ENCODE results near the gene IFIT2. TPM values are rescaled to one million over a fixed set of nuclear protein-coding genes. Genes with fewer than 3 reads are reported as not detected.
A peak's percentile ranks its signal among the peaks of the same experiment; 100 is the strongest.
"Not testable (repeated sequence)": the region's sequence is repeated elsewhere in the genome, so short reads cannot be mapped to it uniquely, and the experiment has no call there.

IFIT2 gene
- total RNA-seq, 1 donor from 2014 or later: 3.3 TPM

GRCh38 chr10:89279421-89279869 is 22.4 kb upstream of the IFIT2 start:
- FAIRE-seq (no peak), DNase-seq (ENCODE audit: low spot score in 2 of 2) (no peak)

- DNase-seq (ENCODE audit: low spot score in 2 of 2) (no peak), FAIRE-seq (no peak)
Measured at GRCh38 chr10:89280508-89280907, 21.3 kb upstream of the IFIT2 start.

- DNase-seq (ENCODE audit: low spot score in 2 of 2) (no peak), FAIRE-seq (no peak)
Measured at GRCh38 chr10:89281606-89282395, 20.0 kb upstream of the IFIT2 start.

GRCh38 chr10:89283025-89283935 is 18.6 kb upstream of the IFIT2 start:
- FAIRE-seq: no peak
- no peak for DNase-seq (ENCODE audit: low spot score in 2 of 2)

- DNase-seq (ENCODE audit: low spot score in 2 of 2) (no peak), FAIRE-seq (no peak)
Measured at GRCh38 chr10:89283936-89284475, 17.8 kb upstream of the IFIT2 start.

- not testable (repeated sequence) for DNase-seq (ENCODE audit: low spot score in 2 of 2); FAIRE-seq
Measured at GRCh38 chr10:89284711-89285110, 17.1 kb upstream of the IFIT2 start.

GRCh38 chr10:89285303-89285702 is 16.5 kb upstream of the IFIT2 start:
- not testable (repeated sequence) for DNase-seq (ENCODE audit: low spot score in 2 of 2)

GRCh38 chr10:89294721-89295239 is 7.1 kb upstream of the IFIT2 start:
- FAIRE-seq: no peak
- DNase-seq (ENCODE audit: low spot score in 2 of 2): no peak

More at GRCh38 chr10:89285303-89285702, 16.5 kb upstream of the IFIT2 start:
- not testable (repeated sequence) for FAIRE-seq

GRCh38 chr10:89295597-89295996 is 6.2 kb upstream of the IFIT2 start:
- no peak for DNase-seq (ENCODE audit: low spot score in 2 of 2)
- no peak for FAIRE-seq

GRCh38 chr10:89296220-89296648 is 5.6 kb upstream of the IFIT2 start:
- DNase-seq (ENCODE audit: low spot score in 2 of 2) (no peak), FAIRE-seq (no peak)

- no peak for DNase-seq (ENCODE audit: low spot score in 2 of 2)
- FAIRE-seq: no peak
Measured at GRCh38 chr10:89297356-89297755, 4.5 kb upstream of the IFIT2 start.

GRCh38 chr10:89297791-89298190 is 4.1 kb upstream of the IFIT2 start:
- FAIRE-seq (no peak), DNase-seq (ENCODE audit: low spot score in 2 of 2) (no peak)

GRCh38 chr10:89299031-89299430 is 2.8 kb upstream of the IFIT2 start:
- FAIRE-seq (no peak), DNase-seq (ENCODE audit: low spot score in 2 of 2) (no peak)

- DNase-seq (ENCODE audit: low spot score in 2 of 2): peak in 1 of 2 donors; percentile 19
- no peak for FAIRE-seq
Measured at GRCh38 chr10:89301232-89301631, 614 bp upstream of the IFIT2 start.

- no peak for FAIRE-seq
- DNase-seq (ENCODE audit: low spot score in 2 of 2): no peak
Measured at GRCh38 chr10:89302625-89303024, 779 bp downstream of the IFIT2 start.

- DNase-seq (ENCODE audit: low spot score in 2 of 2) (no peak), FAIRE-seq (no peak)
Measured at GRCh38 chr10:89303161-89303560, 1.3 kb downstream of the IFIT2 start.

- DNase-seq (ENCODE audit: low spot score in 2 of 2) (no peak), FAIRE-seq (no peak)
Measured at GRCh38 chr10:89304026-89304425, 2.2 kb downstream of the IFIT2 start.

GRCh38 chr10:89304446-89304845 is 2.6 kb downstream of the IFIT2 start:
- FAIRE-seq (no peak), DNase-seq (ENCODE audit: low spot score in 2 of 2) (no peak)

- peak; percentile 72 for FAIRE-seq
- no peak for DNase-seq (ENCODE audit: low spot score in 2 of 2)
Measured at GRCh38 chr10:89304925-89305324, 3.1 kb downstream of the IFIT2 start.

- no peak for DNase-seq (ENCODE audit: low spot score in 2 of 2)
- FAIRE-seq: no peak
Measured at GRCh38 chr10:89305766-89306433, 4.1 kb downstream of the IFIT2 start.
